EH (cell line): ENCODE measurements around the gene SAP30L.

Source experiments
- DNase-seq: peaks from one replicate; pipeline ENCODE4 v3.0.0-alpha.2; 2015; ENCODE audit warnings: low read depth

SAP30L gene

DNA sequence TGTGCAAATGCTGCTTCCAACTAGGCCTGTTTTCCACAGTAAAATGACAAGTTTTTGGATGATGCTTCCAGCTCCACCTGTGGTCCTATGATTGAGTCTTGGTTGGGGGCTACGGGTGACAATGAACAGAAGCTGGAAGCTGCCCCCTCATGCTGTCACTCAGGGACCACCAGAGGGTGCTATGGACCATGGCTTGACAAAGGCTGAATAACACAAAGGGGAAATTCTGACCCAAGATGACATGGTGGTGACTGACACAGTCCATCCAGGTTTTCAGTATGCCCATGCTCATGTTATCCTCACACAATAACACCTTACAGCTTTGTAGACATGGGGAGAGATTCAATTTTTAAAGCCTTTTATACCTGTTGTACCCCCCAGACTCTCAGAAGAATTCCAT, 23.9 kb upstream of the SAP30L start:
- peak; percentile 38 for DNase-seq

DNA sequence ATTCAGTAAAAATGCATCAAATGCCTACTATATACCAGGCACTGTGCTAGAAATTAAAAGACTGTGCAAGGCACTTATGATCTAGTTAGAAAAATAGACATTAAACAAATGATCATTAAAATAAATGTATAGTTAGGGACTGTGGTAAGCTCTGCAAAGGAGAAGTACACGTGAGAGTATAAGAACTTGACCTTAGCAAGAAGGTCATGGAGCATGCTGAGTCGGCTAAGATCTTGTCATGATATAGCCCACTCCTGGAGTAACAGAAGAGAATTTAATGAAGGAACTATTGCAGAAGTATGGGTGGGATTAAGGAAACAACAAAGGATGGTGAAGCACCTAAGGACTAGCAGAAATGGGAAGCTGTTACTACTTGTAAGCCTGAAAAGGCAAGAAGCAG, 23.5 kb upstream of the SAP30L start:
- DNase-seq = no peak

DNA sequence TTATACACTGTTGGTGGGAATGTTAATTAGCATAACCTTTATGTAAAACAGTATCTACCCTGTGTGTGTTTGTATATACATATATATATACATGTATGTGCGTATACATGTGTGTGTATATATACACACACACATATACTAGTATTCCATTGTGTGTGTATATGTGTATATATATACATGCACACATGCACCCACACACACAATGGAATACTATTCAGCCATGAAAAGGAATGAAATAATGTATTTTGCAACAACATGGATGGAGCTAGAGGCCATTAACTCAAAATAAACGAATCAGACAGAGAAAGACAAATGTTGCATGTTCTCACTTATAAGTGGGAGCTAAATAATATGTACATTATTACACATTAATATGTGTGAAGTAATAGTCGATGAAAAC, 17.6 kb upstream of the SAP30L start:
- no peak for DNase-seq

DNA sequence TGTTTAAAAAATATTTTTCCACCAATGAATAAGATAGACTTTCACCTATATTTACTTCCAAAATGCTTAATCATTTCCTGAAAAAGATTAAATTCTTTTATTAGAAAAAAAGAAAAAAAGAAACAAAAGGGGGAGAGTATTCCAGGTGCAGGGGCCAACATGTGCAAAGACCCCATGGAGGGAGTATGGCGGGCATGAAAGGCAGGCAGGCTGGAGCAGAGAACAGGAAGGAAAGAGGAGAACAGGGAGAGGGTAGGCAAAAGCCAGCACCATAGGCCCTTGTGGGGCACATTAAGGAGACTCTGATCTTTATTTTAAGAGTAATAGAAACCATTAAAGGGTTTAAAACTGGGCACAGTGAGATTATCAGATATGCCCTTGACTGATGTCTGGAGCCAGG, 16.5 kb upstream of the SAP30L start:
- no peak for DNase-seq

DNA sequence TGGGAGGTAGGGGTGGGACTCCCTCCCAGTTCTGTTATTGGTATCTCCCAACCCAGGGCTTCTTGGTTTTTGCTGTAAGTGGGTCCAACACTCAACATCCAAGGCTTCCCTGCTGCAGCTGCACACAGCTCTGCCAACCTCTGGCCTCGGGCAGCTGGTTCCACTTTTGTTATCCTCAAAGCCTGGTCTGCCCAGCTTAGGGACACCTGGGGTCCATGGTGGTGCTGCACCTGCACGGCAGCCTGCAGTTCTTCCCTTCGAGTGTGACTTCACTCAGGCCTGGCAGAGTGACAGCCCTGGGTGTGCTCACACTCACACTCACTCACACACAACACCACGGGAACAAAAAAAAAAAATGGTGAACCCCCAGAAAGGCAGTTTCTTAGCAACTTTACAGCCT, 15.3 kb upstream of the SAP30L start:
- DNase-seq = no peak

DNA sequence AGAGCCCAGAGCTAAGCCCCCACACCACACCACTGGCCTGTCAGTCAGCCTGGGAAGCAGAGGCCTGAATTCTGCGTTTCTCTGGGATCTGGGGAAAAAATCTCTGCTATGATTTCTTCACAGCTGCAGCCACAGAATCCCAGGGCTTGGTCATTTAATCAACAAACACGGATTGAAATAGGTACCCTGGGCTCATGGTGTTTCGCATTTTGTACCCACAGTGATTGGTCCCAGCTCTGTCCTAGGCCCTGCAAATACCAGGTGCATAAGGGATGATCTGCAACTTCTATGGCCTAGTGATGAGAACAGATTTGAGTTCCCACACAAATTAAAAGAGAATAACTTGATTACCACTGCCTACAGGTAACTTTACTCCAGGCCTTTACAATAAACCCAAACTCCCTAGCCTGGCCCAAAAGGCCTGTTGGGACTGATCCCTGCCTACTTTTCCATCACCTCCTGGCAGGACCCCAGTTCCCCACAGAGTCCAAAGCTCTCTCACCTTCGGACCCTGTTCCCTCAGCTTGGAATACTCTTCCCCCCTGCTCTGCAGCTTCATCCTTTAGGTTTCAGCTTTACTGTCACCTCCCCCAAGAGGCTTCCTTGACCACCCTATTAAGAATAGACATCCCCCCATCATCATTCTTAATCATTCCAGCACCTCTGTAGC, 14.7 kb upstream of the SAP30L start:
- no peak for DNase-seq

DNA sequence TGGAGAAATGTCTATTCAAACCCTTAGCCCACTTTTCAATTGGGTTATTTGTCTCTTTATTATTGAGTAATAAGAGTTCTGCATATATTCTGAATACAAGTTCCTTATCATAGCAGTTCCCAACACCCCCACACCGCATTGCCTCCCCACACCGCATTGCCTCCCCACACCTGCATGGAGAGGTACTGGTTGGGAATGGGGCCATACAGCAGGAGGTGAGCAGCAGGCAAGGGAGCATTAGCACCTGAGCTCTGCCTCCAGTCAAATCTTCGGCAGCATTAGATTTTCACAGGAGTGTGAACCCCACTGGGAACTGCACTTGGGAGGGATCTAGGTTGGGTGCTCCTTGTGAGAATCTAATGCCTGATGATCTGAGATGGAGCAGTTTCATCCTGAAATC, 10.6 kb upstream of the SAP30L start:
- DNase-seq = no peak

DNA sequence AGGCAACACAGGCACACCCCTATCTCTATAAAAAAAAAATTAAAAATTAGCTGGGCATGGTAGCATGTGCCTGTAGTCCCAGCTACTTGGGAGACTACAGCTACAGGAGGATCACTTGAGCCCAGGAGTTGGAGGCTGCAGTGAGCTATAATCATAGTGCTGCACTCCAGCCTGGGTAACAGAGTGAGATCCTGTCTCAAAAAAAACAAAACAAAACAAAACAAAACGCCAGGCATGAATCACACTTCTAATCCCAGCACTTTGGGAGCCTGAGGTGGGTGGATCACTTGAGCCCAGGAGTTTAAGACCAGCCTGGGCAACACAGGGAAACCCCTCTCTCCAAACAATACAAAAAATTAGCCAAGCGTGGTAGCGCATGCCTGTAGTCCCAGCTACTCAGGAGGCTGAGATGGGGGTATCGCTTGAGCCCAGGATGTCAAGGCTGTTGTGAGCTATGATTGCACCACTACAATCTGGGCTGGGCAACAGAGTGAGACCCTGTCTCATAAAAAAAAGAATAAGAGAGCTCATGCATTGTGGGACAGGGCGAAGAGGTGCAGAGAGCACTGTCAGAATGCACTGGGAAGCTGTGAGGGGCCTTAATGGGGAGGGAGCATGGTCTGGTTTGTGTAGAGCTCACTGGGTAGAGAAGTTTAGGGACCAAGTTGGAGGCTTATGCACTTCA, 8.4 kb upstream of the SAP30L start:
- DNase-seq = no peak

DNA sequence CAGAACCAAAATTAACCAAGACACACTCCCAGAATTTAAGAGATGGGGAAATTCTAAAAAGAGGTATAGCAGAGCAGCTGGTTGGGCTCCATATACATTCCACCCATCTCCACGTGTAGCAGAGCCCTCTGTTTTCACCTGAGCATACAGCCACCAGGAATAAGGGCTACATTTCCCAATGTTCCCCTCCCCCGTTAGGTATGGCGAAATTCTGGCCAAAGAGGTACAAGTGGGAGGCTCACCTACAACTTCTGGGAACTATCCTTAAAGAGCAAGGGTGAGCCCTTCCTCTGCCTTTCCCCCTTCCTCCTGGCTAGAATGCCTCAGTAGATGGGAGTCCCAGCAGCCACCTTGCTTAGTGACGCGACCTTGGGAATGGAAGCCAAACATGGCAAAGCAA, 5.3 kb upstream of the SAP30L start:
- no peak for DNase-seq

DNA sequence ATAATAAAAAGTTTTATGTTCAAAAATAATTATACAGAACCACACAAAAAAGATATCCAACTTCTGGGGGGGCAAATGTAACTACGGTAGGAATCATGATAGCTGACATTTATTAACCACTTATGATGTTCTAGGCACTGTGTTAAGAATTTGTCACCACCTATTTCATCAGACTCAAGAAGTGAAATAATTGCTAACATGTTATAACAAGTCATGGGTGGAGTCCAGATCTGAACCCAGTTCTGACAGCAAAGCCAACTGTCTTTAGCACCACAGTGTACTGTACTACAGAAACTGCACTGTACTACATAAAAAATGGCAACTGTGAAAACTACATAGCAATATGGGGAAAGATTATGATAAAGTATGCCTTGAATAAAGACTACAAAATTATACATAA, 3.0 kb upstream of the SAP30L start:
- DNase-seq = no peak

DNA sequence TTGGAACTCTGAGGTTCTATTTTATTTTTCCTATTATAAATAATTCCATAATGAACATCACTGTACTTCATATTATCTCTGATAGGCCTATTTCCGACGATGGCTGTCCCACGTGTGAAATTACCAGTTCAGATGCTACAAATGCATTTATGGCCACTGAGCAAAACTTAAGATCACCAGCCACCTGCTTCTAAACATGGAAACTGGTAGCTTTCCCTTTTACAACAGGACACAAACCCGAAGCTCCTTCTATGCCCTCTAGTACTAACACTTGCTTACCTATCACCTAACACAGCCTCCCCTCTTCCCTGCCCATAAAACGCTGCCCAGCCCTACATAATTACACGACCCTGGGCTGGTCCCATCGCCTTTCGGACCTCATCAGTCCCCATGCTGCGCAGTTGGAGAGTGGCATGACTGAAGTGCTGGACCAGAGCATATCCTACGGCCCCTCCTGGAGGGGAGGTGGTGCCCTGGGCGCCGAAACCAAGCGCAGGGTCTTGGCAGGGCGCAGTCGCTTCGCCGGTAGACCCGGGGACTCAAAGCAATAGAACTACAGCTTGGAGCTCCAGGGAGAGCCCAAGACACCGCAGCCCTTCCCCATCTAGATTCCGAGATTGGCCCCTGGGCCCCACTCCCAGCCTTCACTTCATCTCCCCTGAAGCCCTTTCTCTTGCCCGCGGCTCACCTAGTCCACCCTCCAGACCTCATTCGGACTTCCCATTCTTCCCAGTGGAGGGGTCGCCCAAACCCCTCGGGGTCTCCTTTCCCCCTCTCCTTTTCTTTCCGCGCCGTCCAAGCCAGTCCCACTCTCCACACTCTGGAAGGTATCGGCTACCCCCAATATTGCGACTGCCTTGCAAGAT, 1.0 kb upstream of the SAP30L start:
- DNase-seq = peak; percentile 26

DNA sequence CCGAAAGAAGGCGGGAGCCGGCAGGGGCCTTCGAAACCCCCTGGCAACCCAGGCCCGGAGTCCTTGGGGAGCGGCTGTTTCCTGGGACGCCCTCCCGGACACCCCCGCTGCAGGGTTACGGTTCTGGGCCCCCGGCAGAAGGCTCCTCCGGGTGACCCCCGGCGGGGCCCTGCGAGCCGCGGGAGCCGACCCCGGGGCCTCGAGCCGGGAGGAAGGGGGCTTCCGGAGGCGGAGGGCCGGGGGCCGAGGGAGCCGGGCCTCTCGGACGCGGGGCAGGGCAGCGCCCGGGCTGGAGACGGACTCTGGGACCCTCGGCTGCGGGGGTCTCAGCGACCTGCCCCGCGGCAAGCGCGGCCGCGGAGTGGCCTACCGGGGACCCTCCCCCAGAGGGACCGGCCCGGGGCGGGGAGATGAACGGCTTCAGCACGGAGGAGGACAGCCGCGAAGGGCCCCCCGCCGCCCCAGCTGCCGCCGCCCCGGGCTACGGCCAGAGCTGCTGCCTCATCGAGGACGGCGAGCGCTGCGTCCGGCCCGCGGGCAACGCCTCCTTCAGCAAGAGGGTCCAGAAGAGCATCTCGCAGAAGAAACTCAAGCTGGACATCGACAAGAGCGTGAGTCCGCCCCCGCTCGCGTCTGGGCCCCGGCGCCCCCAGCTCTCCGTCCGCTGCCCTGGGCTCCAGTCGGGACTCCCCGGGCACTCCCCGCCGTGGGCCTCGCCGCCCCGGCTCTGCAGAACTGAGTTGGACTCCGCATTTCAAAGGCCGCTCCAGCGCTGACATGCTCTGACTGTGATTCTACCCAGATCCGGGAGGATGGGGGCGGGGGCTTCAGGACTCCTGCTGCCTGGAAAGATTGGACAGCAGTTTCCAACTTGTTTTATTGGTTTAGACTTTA, 645 bp downstream of the SAP30L start:
- DNase-seq = peak; percentile 74

DNA sequence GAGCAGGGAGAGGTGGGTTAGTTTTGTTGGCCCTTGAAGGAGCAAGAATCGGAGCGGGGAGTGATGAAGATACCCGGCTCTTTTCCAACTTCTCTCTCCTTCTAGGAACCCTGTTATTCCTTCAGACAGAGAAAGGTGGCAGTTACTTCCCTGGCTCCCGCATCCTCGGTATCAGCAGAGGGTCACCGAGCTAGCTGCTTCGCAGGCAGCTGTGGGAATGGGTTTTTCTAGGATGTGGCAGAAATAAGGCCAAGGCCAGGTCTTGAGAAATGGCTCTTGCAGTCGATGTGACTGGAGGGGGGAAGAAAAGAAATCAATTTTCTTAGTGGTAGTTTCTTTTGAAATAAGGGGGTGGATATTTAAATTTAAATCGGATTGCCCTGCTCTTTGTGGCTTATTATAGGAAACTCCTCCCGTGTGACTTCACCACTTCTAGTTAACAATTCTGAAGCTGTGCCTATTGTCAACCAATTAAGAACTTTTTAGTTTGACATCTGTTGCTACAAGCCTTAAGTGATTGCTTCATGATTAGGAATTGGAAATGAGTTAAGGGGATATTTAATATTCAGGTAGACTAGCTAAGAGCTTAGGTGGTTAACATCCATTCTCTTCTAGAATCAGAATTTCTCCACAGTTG, 1.4 kb downstream of the SAP30L start:
- no peak for DNase-seq

DNA sequence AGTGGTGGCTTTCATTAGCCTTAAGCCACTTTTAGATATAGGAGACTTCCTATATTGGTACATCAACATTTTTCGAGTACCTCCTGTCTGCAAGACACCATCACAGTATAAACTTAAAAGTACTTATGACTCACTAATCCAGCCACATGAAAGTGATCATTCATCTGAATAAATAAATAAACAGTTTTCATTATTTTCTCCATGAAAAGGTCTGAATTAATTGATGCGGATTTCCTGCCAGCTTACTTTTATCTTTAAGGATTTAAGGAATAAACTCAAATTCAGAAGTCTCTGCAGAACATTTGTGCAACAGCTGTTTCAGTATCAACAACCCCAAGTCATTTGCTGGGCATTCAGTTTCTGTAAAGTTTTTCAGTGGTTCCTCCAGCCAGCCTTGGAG, 4.0 kb downstream of the SAP30L start:
- DNase-seq = peak; percentile 24

DNA sequence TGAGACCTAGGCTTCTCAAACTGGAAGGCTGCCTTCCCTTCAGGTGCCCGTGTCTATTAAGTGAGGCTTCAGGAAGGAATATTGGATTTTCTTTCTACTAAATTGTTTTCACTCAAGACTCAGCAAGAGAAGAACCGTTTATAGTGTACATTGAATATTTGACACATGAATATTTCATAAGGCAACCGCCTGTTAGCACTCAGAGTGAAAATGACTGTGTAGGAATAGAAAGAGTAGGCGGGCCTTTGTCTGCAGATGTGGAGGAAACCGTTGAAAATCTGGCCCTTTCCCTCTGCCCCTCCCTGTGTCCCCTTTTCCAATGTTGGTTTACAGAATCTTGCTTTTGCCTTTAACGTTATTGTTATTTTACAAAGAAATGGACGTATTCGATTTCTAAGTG, 6.2 kb downstream of the SAP30L start:
- no peak for DNase-seq

DNA sequence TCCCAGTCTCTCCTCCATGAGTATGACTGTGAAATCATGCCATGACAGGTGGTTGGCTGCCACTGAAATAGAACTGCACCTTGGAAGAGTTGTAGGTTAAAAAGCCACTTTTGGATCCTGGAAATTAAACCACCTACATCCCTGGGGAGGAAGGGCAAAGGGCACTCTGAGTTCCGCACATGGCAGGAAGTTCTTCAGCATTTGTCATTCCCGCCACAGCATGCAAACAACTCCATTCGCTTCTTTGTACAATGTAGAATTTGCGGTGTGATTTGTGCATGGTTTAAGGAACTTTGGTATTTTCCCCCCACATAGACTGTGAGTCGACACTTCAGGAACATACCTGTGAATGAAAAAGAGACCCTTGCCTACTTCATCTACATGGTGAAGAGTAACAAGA, 9.8 kb downstream of the SAP30L start:
- DNase-seq = no peak

DNA sequence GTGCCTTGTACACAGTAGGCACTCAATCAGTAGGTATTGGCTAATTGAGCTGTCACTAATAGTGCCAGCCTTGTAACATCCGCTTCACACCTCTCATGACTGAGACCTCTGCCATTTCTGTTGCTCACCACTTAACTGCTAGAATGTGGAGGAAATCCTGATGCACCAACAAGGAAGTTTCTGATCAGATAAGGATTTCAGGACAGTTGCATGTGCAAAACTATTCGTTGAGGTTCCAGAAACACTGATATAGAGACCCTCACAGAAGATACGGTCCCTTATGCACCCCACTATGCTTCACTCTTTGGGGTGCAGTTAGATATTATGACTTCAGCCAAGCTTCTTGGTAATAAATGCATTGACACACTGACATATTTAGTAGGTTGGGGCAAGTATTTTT, 10.7 kb downstream of the SAP30L start:
- no peak for DNase-seq

DNA sequence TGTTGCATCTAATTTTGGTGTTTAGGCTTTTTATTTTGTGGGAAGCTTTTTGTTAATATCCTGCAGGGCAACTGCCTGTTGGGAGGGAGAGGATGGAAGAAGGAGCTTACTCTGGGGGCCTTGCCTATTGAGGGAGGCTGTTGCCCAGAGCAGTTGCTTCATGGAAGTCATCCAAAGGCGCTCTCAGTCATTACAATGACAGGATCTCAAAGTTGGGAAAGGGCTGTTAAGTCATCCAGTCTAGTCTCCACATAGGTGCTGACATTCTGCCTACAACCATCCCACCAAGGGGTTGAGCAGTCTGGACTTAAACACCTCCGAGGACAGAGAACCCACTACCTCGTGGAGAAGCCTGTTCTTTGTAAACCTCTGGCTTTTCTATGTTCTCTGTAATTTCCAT, 13.2 kb downstream of the SAP30L start:
- DNase-seq = no peak

DNA sequence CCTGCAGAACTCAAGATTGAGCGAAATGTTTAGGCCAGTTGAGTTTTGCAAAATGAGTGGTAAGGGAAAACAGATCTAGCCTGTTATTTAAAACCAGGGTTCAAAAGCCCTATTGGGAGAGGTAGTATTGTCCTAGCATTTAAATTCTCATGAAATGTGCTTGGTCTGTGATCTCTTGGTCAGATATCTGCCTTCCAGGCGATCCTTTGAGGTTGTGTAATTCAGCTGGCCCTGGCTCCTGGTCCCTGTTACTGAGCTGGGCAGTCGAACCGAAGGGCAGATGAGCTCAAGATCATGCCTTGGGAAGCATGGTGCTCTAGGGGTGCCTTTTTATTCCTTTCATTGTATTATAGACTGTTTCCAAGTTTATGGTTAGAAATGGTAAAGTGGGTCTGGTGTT, 14.4 kb downstream of the SAP30L start:
- no peak for DNase-seq

DNA sequence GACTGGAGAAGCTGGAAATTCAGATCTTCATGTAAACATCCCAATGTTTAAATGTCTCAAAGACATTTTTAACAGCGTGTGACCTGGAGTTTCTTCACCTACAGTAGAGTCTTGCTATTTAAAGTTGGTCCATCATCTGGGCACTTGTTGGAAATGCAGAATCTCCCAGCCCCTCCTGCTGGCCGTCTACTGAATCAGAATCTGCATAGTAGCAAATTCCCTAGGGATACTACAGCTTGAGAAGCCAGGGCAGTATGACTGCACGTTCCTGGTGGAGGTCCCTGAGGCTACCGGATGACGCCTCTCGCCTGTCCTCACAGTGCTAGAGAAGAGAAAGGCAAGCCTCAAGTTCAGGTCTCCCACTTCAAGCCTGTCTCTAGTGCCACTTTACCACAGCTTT, 15.7 kb downstream of the SAP30L start:
- DNase-seq = no peak

DNA sequence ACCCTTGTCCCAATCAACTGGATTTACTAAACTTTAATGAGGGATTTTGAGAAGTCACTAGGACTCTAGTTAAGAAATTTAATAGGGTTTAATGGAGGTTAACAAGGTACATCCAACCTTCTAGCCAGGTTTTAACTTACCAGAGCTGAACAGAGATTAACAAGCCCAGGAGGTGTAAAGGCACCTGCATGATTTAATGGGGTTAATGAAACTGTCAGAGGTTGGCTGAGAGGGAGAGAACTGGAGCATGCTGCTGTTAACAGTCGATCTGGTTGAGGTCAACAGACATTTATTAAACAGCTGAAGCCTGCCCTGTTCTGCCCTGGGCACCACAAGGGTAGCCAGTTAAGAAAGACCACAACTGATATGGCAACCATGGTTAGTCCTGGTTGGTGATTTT, 18.6 kb downstream of the SAP30L start:
- DNase-seq = no peak

DNA sequence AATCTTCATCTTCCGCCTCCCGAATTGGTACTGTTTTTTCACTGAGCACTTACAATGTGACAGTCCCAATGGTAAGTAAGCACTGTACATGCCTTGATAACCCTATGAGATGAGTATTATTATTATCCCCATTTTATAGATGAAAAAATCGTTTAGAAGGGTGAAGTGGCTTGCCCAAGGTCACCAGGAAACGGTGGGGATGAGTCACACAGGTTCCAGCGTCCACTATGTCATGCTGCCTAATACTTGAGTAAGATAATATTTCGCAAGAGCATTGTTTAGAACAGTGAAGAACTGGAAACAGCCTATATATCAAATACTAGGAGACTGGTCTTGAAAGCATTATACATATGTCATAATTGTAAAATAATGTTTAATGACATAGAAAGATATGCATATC, 19.4 kb downstream of the SAP30L start:
- DNase-seq = peak; percentile 60
